PC-9 (cell line): ENCODE results near the gene OR52K1. TPM values are rescaled to one million over a fixed set of nuclear protein-coding genes. Genes with fewer than 3 reads are reported as not detected.

ENCODE experiments used
- Bru-seq: library from RNA; stranded (reverse); fragments of 400-500 nt; gene quantifications from one replicate; lab custom pipeline; 2021; lab: Mats Ljungman, UMichigan
- BruChase-seq, 2 experiments: library from RNA; stranded (reverse); fragments of 400-500 nt; gene quantifications; one replicate each; lab custom pipeline; 2021; lab: Mats Ljungman, UMichigan
- BruUV-seq: library from RNA; stranded (reverse); fragments of 400-500 nt; replicated peaks from 2 replicates; lab custom pipeline; 2021; lab: Mats Ljungman, UMichigan
- CTCF ChIA-PET: fragments of 300-600 bp; sonication (Branson Sonifier 250); formaldehyde crosslinking; loops from one replicate; lab custom pipeline; 2022; ENCODE audit warnings: antibody characterized with exemption; lab: Charles Lee
- POLR2A ChIA-PET: fragments of 300-600 bp; sonication (Branson Sonifier 250); formaldehyde crosslinking; loops from one replicate; lab custom pipeline; 2022; ENCODE audit warnings: antibody characterized with exemption; ENCODE audit not compliant: unreplicated experiment; lab: Charles Lee
- DNase-seq, 2 experiments: peaks; one replicate each; pipeline versions ENCODE4 v3.0.0 to v3.0.0-alpha.2; 2015 to 2022; ENCODE audit warnings: mixed read lengths in 1 of 2
- H2AFZ ChIP-seq: fragments of 200-600 bp; sonication (generic); 2 replicates; pipeline ENCODE4 v1.8.1; 2017; ENCODE audit warnings: antibody characterized with exemption
- H3F3A ChIP-seq: fragments of 200-600 bp; sonication (generic); 2 replicates; pipeline ENCODE4 v1.8.1; 2017; ENCODE audit warnings: antibody characterized with exemption, mild to moderate bottlenecking, low read depth; ENCODE audit not compliant: insufficient read depth
- H3K27ac ChIP-seq: fragments of 200-600 bp; sonication (generic); 2 replicates; pipeline ENCODE4 v1.6.1; 2016; ENCODE audit warnings: mixed run types
- H3K27me3 ChIP-seq: fragments of 200-600 bp; sonication (generic); 2 replicates; pipeline ENCODE4 v1.6.1; 2016; ENCODE audit warnings: low read depth, mixed run types; ENCODE audit not compliant: insufficient read depth
- H3K36me3 ChIP-seq: fragments of 200-600 bp; sonication (generic); 2 replicates; pipeline ENCODE4 v1.6.1; 2016; ENCODE audit warnings: low read depth, mixed run types
- H3K4me1 ChIP-seq: fragments of 200-600 bp; sonication (generic); replicated peaks from 2 replicates; pipeline ENCODE4 v1.6.1; 2016; ENCODE audit warnings: mixed run types; ENCODE audit not compliant: insufficient read depth
- H3K4me2 ChIP-seq: fragments of 200-600 bp; sonication (generic); 2 replicates; pipeline ENCODE4 v1.6.1; 2017; ENCODE audit warnings: mixed run types
- H3K4me3 ChIP-seq: fragments of 200-600 bp; sonication (generic); 2 replicates; pipeline ENCODE4 v1.6.1; 2016; ENCODE audit warnings: mixed run types
- H3K79me2 ChIP-seq: fragments of 200-600 bp; sonication (generic); 2 replicates; pipeline ENCODE4 v1.6.1; 2017; ENCODE audit warnings: low read depth, mixed run types
- H3K9me2 ChIP-seq: fragments of 200-600 bp; sonication (generic); 2 replicates; pipeline ENCODE4 v1.8.1; 2017; ENCODE audit warnings: mild to moderate bottlenecking; ENCODE audit not compliant: insufficient read depth
- H3K9me3 ChIP-seq: fragments of 200-600 bp; sonication (generic); 2 replicates; pipeline ENCODE4 v1.8.1; 2016; ENCODE audit warnings: low read depth; ENCODE audit not compliant: insufficient read depth
- H4K20me1 ChIP-seq: fragments of 200-600 bp; sonication (generic); 2 replicates; pipeline ENCODE4 v1.8.1; 2017; ENCODE audit not compliant: insufficient read depth
- EZH2 ChIP-seq: fragments of 200-600 bp; sonication (generic); IDR thresholded peaks from 2 replicates; pipeline ENCODE4 v1.8.0; 2017; ENCODE audit warnings: antibody characterized with exemption, low read depth
- intact Hi-C: fragments of 100-400 bp; cut with micrococcal nuclease; formaldehyde crosslinking; loops from one replicate; pipeline ENCODE4 v1.10.0; 2022; ENCODE audit not compliant: unreplicated experiment
- long read RNA-seq: library from polyadenylated mRNA; stranded (forward); transcript quantifications from one replicate; pipeline ENCODE4 v2.0.0, GENCODE V29; 2022
- total RNA-seq: library from RNA; stranded (reverse); gene quantifications from 2 replicates; pipeline ENCODE4 v1.2.3, GENCODE V29; 2021
- TF ChIP-seq, protein P1 (sequence below): fragments of 200-600 bp; sonication (generic); conservative IDR thresholded peaks from 2 replicates; pipeline ENCODE4 v1.6.1; 2017; ENCODE audit warnings: mixed run types, antibody characterized with exemption, mild to moderate bottlenecking, moderate library complexity

OR52K1 gene
- not detected in 2 replicates for total RNA-seq
- Bru-seq, nascent RNA = not detected
- BruChase-seq, experiment 1, labeled RNA remaining after a 2-hour chase = not detected
- not detected for BruChase-seq, experiment 2, labeled RNA remaining after a 6-hour chase
- long read RNA-seq = 0 reads

DNA sequence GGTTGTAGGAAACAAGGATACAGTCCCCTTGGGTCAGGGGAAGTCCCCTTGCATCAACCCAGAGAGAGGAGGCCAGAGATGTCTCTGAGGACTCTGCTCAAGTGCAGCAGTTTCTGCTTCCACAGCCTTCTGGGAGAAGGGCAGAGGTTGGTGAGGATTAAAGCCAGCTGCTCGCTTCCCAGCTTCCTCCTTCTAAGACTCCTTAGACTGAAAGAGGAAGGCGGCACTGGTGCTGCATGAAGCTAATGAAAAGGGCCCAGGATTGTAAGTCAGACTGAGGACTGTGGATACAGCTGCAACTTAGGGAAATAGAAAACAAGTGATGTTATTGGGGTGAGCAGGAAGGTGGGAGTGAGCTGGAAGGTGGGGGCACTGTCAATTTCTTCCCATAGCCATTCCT is at the start of gene OR52K1:
TSS of gene OR52K1 (plus strand) at position 202 of the 400 bp plus-strand sequence. CDS start 6,255 bp downstream, outside the sequence.
- BruUV-seq = no TSS peak
- H2AFZ ChIP-seq = no peak within 1 kb of the TSS
- no peaks in the 10 kb centered on the region for H3K36me3 ChIP-seq
- TF ChIP-seq EZH2 = no peak
- TF ChIP-seq, protein P1, sequence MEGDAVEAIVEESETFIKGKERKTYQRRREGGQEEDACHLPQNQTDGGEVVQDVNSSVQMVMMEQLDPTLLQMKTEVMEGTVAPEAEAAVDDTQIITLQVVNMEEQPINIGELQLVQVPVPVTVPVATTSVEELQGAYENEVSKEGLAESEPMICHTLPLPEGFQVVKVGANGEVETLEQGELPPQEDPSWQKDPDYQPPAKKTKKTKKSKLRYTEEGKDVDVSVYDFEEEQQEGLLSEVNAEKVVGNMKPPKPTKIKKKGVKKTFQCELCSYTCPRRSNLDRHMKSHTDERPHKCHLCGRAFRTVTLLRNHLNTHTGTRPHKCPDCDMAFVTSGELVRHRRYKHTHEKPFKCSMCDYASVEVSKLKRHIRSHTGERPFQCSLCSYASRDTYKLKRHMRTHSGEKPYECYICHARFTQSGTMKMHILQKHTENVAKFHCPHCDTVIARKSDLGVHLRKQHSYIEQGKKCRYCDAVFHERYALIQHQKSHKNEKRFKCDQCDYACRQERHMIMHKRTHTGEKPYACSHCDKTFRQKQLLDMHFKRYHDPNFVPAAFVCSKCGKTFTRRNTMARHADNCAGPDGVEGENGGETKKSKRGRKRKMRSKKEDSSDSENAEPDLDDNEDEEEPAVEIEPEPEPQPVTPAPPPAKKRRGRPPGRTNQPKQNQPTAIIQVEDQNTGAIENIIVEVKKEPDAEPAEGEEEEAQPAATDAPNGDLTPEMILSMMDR = no peak
- H3K4me3 ChIP-seq = no peak within 1 kb of the TSS
- no peak within 1 kb of the TSS for H3K27ac ChIP-seq
- H3K4me2 ChIP-seq = no peak within 1 kb of the TSS
- H3K9me3 ChIP-seq = no peaks in the 10 kb centered on the region
- H4K20me1 ChIP-seq = no peaks in the 10 kb centered on the region
- no peaks in the 10 kb centered on the region for H3K9me2 ChIP-seq
- ChIA-PET CTCF (no interaction called here), POLR2A (interaction anchor here (0.6 kb wide), 1 partner anchor 52 kb away, joined by 5 read pairs; no protein-coding TSS in a partner anchor)
- no peaks in the 10 kb centered on the region for H3K79me2 ChIP-seq
- DNase-seq = no peak
- no peaks in the 10 kb centered on the region for H3K27me3 ChIP-seq
- intact Hi-C loops = no loop called here
- H3F3A ChIP-seq = no peaks in the 10 kb centered on the region
- peaks cover 4% of the 10 kb centered on the region; the same call in 1 of the 2 replicates for H3K4me1 ChIP-seq

DNA sequence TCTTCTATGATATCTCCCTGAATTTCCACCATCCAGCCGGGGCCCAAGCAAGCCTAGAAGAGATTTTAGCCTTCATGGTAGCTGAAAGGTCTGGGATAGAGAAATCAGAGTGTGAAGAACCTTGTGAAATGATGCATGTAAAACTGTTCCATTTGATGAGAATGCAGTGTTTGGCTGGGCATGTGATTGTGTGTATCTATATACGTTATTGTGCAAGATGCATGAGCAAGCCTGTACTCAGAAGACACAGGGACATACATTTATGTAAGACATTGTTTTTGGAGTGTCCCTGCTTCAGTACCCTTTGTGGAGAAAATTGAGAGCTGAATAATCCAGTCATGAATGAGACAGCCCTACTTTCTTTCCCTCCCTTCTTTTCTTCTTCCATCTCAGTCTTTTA is 48.6 kb upstream of the OR52K1 start:
- BruUV-seq = no TSS peak
- Histone ChIP-seq H4K20me1 (no peaks in the 10 kb centered on the region), H3K9me2 (no peaks in the 10 kb centered on the region), H3F3A (no peaks in the 10 kb centered on the region), H3K36me3 (no peaks in the 10 kb centered on the region), H3K4me2 (no peak overlapping the region), H3K27ac (no peak overlapping the region), H3K9me3 (no peaks in the 10 kb centered on the region), H2AFZ (no peak overlapping the region), H3K79me2 (no peaks in the 10 kb centered on the region), H3K4me3 (no peak overlapping the region), H3K27me3 (peaks cover 3% of the 10 kb centered on the region; the same call in 1 of the 2 replicates), H3K4me1 (no peaks in the 10 kb centered on the region)
- ChIA-PET POLR2A (no interaction called here), CTCF (no interaction called here)
- intact Hi-C loops = no loop called here
- TF ChIP-seq, protein P1 = no peak
- no peak for TF ChIP-seq EZH2
- no peak for DNase-seq

DNA sequence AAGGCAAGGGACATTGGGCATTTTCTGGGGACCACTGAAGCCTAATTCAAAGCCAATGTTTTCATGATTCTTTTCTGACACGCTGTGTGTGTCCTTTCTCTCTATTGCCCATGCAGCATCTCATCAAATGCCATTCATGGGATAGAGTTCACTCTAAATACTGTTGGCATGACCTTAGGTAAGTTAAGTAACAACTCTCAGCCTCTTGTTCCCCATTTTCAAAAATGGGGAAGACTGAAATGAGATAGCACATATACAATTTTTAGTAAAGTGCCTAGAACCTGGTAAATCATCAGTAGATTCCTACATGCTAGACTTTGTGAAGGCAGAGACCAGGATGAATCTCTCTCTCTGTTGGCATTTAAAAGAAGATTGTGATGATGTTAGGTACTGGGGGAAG is 46.0 kb upstream of the OR52K1 start:
- H3K4me2 ChIP-seq = no peak overlapping the region
- H2AFZ ChIP-seq = no peak overlapping the region
- H3K9me3 ChIP-seq = no peaks in the 10 kb centered on the region
- no peaks in the 10 kb centered on the region for H3K9me2 ChIP-seq
- no peak overlapping the region for H3K4me3 ChIP-seq
- TF ChIP-seq EZH2 = no peak
- TF ChIP-seq, protein P1 = no peak
- no peaks in the 10 kb centered on the region for H3K36me3 ChIP-seq
- H3F3A ChIP-seq = no peaks in the 10 kb centered on the region
- no peaks in the 10 kb centered on the region for H4K20me1 ChIP-seq
- no TSS peak for BruUV-seq
- H3K4me1 ChIP-seq = no peaks in the 10 kb centered on the region
- no peaks in the 10 kb centered on the region for H3K79me2 ChIP-seq
- intact Hi-C loops = no loop called here
- POLR2A ChIA-PET = no interaction called here
- no peak for DNase-seq
- CTCF ChIA-PET = no interaction called here
- H3K27ac ChIP-seq = no peak overlapping the region
- no peaks in the 10 kb centered on the region for H3K27me3 ChIP-seq
